Measurements from ENCODE around the gene HDAC11.
"Not testable (repeated sequence)": the region's sequence is repeated elsewhere in the genome, so short reads cannot be mapped to it uniquely, and the experiment has no call there.

Gene HDAC11, protein sequence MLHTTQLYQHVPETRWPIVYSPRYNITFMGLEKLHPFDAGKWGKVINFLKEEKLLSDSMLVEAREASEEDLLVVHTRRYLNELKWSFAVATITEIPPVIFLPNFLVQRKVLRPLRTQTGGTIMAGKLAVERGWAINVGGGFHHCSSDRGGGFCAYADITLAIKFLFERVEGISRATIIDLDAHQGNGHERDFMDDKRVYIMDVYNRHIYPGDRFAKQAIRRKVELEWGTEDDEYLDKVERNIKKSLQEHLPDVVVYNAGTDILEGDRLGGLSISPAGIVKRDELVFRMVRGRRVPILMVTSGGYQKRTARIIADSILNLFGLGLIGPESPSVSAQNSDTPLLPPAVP

GRCh38 chr3:13479582-13480339 lies at the start of gene HDAC11:
Gene HDAC11, plus strand, starts transcription at chr3:13480306. Its CDS starts 42 bp downstream, at chr3:13480348.
- DNase-seq (ENCODE audit: low read depth in 2 of 2) = peak; percentile 90 to 91

DNA sequence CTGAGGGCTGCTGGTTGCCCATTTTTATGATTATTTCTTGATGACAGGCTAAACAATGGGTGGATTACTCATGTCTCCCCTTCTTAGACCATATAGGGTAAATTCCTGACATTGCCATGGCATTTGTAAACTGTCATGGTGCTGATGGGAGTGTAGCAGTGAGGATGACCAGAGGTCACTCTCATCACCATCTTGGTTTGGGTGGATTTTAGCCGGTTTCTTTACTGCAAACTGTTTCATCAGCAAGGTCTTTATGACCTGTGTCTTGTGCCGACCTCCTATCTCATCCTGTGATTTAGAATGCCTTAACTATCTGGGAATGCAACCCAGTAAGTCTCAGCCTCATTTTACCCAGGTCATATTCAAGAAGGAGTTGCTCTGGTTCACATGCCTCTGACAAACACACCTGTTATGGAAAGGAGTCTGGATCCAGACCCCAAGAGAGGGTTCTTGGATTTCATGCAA lies 49.7 kb upstream of the HDAC11 start:
- DNase-seq (ENCODE audit: low read depth in 2 of 2) = not testable (repeated sequence)

- no peak for DNase-seq (ENCODE audit: low read depth in 2 of 2)
These were observed 48.0 kb upstream of the HDAC11 start for GRCh38 chr3:13432093-13432492.

- no peak for DNase-seq (ENCODE audit: low read depth in 2 of 2)
These were observed 46.2 kb upstream of the HDAC11 start for GRCh38 chr3:13433912-13434311.

DNA sequence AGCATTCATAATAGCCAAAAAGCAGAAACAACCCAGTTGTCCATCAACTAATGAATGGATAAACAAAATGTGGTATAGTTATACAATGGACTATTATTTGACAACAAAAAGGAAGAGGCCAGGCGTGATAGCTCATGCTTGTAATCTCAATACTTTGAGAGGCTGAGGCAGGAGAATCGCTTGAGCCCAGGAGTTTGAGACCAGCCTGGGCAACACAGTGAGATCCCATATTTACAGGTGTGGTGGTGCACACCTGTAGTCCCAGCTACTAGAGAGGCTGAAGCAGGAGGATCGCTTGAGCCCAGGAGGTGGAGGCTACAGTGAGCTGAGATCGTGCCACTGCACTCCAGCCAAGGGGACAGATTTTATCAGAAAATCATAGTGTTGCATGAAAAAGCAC lies 43.9 kb upstream of the HDAC11 start:
- not testable (repeated sequence) for DNase-seq (ENCODE audit: low read depth in 2 of 2)

GRCh38 chr3:13440204-13440817 lies 39.8 kb upstream of the HDAC11 start:
- no peak for DNase-seq (ENCODE audit: low read depth in 2 of 2)

GRCh38 chr3:13442882-13443281 lies 37.2 kb upstream of the HDAC11 start:
- not testable (repeated sequence) for DNase-seq (ENCODE audit: low read depth in 2 of 2)

DNA sequence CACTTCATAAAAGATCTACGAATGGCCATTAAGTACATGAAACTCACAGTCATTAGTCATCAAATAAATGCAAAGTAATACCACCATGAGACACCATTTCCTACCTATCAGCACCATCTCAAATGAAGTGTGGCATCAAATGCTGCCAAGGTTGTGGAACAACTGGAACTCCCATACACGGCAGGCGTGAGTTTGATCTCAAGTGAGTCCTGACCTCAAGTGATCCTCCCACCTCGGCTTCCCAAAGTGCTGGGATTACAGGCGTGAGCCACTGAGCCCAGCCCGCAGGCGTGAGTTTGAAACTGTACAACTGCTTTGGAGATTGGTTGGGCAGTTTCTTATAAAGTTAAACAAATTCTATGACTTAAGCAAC lies 28.8 kb upstream of the HDAC11 start:
- DNase-seq (ENCODE audit: low read depth in 2 of 2) = no peak

- DNase-seq (ENCODE audit: low read depth in 2 of 2) = peak in 1 of 2 experiments; percentile 20
These were observed 27.4 kb upstream of the HDAC11 start for GRCh38 chr3:13452490-13453335.

DNA sequence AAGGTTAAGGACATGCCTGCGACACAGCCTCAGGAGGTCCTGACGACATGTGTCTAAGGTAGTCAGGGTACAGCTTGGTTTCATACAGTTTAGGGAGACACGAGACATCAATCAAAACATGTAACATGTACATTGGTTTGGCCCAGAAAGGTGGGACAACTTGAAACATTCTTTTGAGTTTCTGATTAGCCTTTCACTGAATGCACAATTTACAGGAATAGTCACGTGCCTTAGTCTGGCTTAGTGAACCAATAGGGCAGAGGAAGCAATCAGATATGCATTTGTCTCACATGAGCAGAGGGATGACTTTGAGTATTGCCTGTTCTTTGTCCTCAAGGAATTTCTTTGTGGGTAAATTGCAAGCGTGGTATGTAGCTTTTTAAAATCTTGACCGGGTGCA lies 24.5 kb upstream of the HDAC11 start:
- no peak for DNase-seq (ENCODE audit: low read depth in 2 of 2)

DNA sequence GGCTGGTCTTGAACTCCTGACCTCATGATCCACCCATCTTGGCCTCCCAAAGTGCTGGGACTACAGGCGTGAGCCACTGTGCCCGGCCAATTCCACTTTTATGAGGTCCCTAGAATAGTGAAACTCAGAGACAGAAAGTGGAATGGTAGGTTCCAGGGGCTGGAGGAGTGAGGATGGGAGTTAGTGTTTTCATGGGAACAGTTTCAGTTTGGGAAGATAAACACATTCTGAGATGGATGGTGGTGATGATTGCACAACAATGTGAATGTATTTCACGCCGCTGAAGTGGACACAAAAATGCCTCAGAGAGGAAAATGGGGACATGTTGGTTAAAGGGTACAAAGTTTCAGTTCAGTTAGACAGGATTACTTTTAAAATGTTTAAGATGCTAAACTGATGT lies 22.5 kb upstream of the HDAC11 start:
- no peak for DNase-seq (ENCODE audit: low read depth in 2 of 2)

DNA sequence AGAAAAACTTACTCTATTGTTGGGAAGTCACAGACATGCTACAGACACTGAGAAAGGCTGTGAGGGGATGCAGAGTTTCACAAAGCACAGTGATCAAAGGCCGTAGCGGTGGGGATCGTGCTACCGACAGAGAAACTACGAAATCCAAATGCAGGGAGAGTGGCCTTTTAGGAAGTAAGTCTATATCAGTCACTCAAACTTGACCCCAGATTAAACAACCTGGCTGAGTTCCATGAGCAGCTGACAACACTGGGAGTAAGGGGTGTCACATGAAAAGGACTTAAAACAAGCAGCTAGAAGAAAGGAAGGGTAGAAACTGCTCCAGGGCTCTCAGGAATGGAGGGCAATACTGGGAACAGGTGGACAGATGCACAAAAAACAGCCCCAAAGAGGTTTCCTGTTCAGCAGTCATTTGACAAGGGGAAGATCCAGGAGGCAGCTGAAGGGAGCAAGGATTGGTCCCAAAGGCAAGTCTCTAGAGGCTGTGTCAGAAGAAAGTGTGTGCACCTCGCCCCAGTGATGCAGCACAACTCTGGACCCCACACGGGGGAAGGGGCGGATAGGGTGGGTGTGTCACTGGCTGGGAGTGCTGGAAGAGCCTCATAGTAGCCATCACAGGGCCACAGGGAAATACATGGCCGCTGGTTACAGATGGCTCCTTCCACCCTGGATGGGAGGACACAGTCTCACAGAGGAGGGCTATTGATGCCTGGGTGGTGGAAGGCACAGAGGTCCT lies 20.3 kb upstream of the HDAC11 start:
- DNase-seq (ENCODE audit: low read depth in 2 of 2) = no peak

GRCh38 chr3:13460341-13460736 lies 19.8 kb upstream of the HDAC11 start:
- no peak for DNase-seq (ENCODE audit: low read depth in 2 of 2)

- DNase-seq (ENCODE audit: low read depth in 2 of 2) = no peak
These were observed 18.7 kb upstream of the HDAC11 start for GRCh38 chr3:13461169-13462124.

DNA sequence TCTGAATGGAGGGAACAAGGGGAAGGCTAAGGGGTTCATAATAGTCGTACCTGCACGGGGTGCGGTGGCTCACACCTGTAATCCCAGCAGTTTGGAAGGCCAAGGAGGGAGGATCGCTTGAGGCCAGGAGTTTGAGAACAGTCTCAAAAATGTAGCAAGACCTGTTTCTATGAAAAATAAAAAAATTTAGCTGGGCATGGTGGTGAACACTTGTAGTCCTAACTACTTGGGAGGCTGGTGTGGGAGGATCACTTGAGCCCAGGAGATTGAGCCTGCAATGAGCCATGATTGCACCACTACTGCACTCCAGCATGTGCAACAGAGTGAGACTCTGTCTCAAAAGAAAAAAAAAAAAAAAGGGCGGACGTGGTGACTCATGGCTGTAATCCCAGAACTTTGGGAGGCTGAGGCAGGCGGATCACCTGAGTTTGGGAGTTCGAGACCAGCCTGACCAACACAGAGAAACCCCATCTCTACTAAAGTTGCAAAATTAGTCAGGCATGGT lies 17.9 kb upstream of the HDAC11 start:
- no peak for DNase-seq (ENCODE audit: low read depth in 2 of 2)

DNA sequence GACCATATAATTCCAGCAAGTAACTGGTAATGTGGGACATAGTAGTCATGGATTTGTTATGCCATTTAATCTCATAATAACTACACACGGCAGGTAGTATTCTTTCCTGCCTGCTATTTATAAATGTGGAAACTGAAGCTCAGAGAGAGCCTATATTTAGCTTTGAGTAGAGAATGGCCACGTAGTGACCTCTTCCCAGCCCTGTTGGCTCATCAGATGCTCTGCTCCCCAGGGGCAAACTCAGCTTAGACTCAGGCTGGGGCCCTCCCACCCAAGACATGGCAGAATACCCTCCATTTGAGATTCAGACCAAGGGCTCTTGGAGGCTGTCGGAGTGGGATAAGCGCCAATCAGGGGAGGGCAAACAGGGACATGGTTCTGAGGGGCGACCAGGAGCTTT lies 17.3 kb upstream of the HDAC11 start:
- no peak for DNase-seq (ENCODE audit: low read depth in 2 of 2)

DNA sequence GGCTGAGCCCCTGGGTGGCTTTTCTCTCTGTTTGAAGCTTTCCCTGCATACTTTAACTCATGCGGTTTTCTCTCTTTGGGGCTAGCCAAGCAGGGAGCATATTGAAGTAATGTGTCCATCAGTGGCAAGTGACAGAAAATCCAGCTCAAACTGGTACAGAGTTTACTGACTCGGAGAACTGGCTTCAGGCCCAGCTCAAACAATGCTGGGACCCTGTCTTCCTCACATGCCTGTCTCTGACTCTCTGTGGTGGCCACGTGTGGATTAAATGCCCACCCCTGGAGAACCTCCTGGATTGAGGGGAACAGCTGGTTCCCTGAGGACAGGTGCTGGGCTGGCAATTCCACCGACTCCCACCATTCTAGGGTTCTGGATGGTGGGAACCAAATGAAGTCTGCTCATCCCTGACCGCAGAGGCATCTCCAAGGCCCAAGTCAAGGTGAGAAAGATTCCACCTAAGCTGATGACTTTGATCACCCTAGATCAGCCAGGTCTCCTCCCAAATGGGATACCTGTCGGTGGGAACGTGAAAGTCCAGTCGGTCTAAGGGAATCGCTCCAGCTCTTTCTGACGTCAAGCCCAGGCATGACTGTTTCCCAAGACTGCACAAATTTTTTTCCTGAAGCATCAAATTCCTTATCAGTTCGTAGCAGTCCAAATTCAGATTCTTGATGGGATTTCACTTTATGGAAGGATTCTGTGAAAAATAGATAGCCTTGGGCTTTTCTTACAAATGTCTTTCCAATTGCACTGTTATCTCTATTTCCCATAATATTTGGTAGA lies 16.3 kb upstream of the HDAC11 start:
- DNase-seq (ENCODE audit: low read depth in 2 of 2) = no peak

- DNase-seq (ENCODE audit: low read depth in 2 of 2) = no peak
These were observed 14.8 kb upstream of the HDAC11 start for GRCh38 chr3:13465236-13465873.

Measured in fibroblast of skin of left biceps (primary cell).